Suprapubic skin (tissue), 4 donors: ENCODE data around the gene LAMA5.

Source experiments
- CTCF ChIP-seq, 2 donors: fragments of 200-600 bp in 1 of 2; fragments of 450-650 bp in 1 of 2; sonication (generic) in 1 of 2; IDR thresholded peaks; one replicate each; pipeline ENCODE4 v1.5.1; 2016 to 2019; ENCODE audit warnings: antibody characterized with exemption in 2 of 2, mild to moderate bottlenecking in 1 of 2, moderate library complexity in 1 of 2
- EP300 ChIP-seq: sonication (generic); formaldehyde crosslinking; IDR thresholded peaks from one replicate; pipeline ENCODE4 v1.6.1; 2017; ENCODE audit warnings: antibody characterized with exemption
- POLR2A ChIP-seq, 2 donors: fragments of 450-650 bp; IDR thresholded peaks; one replicate each; pipeline ENCODE4 v1.6.1; 2017; ENCODE audit warnings: antibody characterized with exemption in 2 of 2, mild to moderate bottlenecking in 2 of 2, moderate library complexity in 2 of 2
- POLR2AphosphoS5 ChIP-seq, 3 donors: sonication (generic); formaldehyde crosslinking; IDR thresholded peaks; one replicate each; pipeline ENCODE4 v1.6.1; 2017; ENCODE audit warnings: antibody characterized with exemption in 3 of 3

GRCh38 chr20:62404761-62405107 is 37.6 kb upstream of the LAMA5 start:
- TF ChIP-seq CTCF (IDR thresholded peaks at IDR 0.05) (no peak), POLR2A (IDR thresholded peaks at IDR 0.05) (no peak), POLR2AphosphoS5 (IDR thresholded peaks at IDR 0.05) (no peak), EP300 (no peak)
